HepG2 (cell line): ENCODE data around the gene TOLLIP. TPM values are rescaled to one million over a fixed set of nuclear protein-coding genes. Genes with fewer than 3 reads are reported as not detected.
"Not testable (repeated sequence)": the region's sequence is repeated elsewhere in the genome, so short reads cannot be mapped to it uniquely, and the experiment has no call there.

ENCODE experiments used
- ATAC-seq: fragments of 200-7000 bp; cut with Tn5 transposase; 3 replicates; pipeline ENCODE4 v1.9.1; 2020; ENCODE audit warnings: mild to moderate bottlenecking, moderate library complexity
- BruUV-seq: library from RNA; stranded (reverse); fragments of 400-500 nt; replicated peaks from 2 replicates; lab custom pipeline; 2021; lab: Mats Ljungman, UMichigan
- CTCF ChIA-PET: fragments of 300-600 bp; formaldehyde crosslinking; extraction: SDS; loops from one replicate; lab custom pipeline; 2021; ENCODE audit warnings: low total read pairs, inconsistent platforms, low intra/inter-chr PET ratio; lab: Yijun Ruan, JAX
- POLR2A ChIA-PET: fragments of 350-600 bp; sonication (Branson Sonifier 250); formaldehyde crosslinking; loops from one replicate; lab custom pipeline; 2020; ENCODE audit warnings: antibody characterized with exemption, inconsistent platforms; lab: Yijun Ruan, JAX
- DNase-seq: peaks from one replicate; pipeline ENCODE4 v3.0.0-alpha.2; 2015; ENCODE audit warnings: low spot score
- FAIRE-seq: peaks from 3 replicates; lab custom pipeline; 2011; peaks lifted over from hg19 to GRCh38; lab: Jason Lieb, UNC
- H2AFZ ChIP-seq: one replicate; pipeline ENCODE4 v1.6.1; 2011; ENCODE audit warnings: low read length, inconsistent platforms
- H3K27ac ChIP-seq: fragments of 300-600 bp; 3 replicates; pipeline ENCODE4 v1.8.0; 2011; ENCODE audit warnings: mixed run types, mild to moderate bottlenecking, mixed read lengths, low read length, inconsistent platforms; ENCODE audit not compliant: insufficient read depth; ENCODE audit errors: extremely low read length
- H3K27me3 ChIP-seq, 2 experiments: fragments of 200-600 bp in 1 of 2; 2 replicates in 1 of 2; 3 replicates in 1 of 2; pipeline versions ENCODE4 v1.6.0 to v1.8.0; 2011; ENCODE audit warnings: low read length in 2 of 2, mild to moderate bottlenecking in 2 of 2, moderate library complexity in 2 of 2, inconsistent platforms in 1 of 2; ENCODE audit not compliant: insufficient read depth in 2 of 2, control insufficient read depth in 1 of 2
- H3K36me3 ChIP-seq, 2 experiments: fragments of 200-600 bp in 1 of 2; replicated peaks in 1 of 2; 2 replicates in 1 of 2; 3 replicates in 1 of 2; pipeline versions ENCODE4 v1.5.1 to v1.8.0; 2011; ENCODE audit warnings: low read length in 2 of 2, inconsistent platforms in 1 of 2; ENCODE audit not compliant: insufficient read depth in 2 of 2, control insufficient read depth in 1 of 2
- H3K4me1 ChIP-seq: 2 replicates; pipeline ENCODE4 v1.5.1; 2012; ENCODE audit warnings: low read length, inconsistent platforms; ENCODE audit not compliant: insufficient read depth
- H3K4me2 ChIP-seq: 2 replicates; pipeline ENCODE4 v1.6.0; 2011; ENCODE audit warnings: low read depth, low read length, inconsistent platforms
- H3K4me3 ChIP-seq, 3 experiments: fragments of 200-600 bp in 1 of 3; sonication (generic), shearing (Covaris generic) in 1 of 3; replicated peaks in 1 of 3; 2 replicates each; pipeline ENCODE4 v1.5.1; 2011 to 2016; ENCODE audit warnings: low read length in 3 of 3, inconsistent platforms in 2 of 3, low read depth in 2 of 3, mild to moderate bottlenecking in 2 of 3, control low read depth in 1 of 3, mixed read lengths in 1 of 3; ENCODE audit not compliant: insufficient read depth in 1 of 3
- H3K79me2 ChIP-seq: one replicate; pipeline ENCODE4 v1.6.1; 2011; ENCODE audit warnings: low read length, inconsistent platforms; ENCODE audit not compliant: insufficient read depth
- H3K9ac ChIP-seq: 2 replicates; pipeline ENCODE4 v1.6.0; 2011; ENCODE audit warnings: mild to moderate bottlenecking, low read depth, low read length, inconsistent platforms; ENCODE audit not compliant: insufficient read depth
- H3K9me3 ChIP-seq: 2 replicates; pipeline ENCODE4 v1.5.1; 2012; ENCODE audit warnings: mild to moderate bottlenecking, low read length
- H4K20me1 ChIP-seq: 2 replicates; pipeline ENCODE4 v1.6.0; 2011; ENCODE audit warnings: inconsistent platforms, mild to moderate bottlenecking, low read length, moderate library complexity; ENCODE audit not compliant: insufficient read depth
- CBX5 ChIP-seq: sonication (generic); formaldehyde crosslinking; IDR thresholded peaks from 2 replicates; pipeline ENCODE4 v1.4.0; 2020; ENCODE audit warnings: missing genetic modification reagents, borderline replicate concordance
- CEBPG ChIP-seq: IDR thresholded peaks from 2 replicates; pipeline ENCODE4 v1.6.1; 2016
- FOSL2 ChIP-seq: sonication (generic); formaldehyde crosslinking; IDR thresholded peaks from 2 replicates; pipeline ENCODE4 v1.4.0; 2020; ENCODE audit warnings: missing genetic modification reagents
- GATAD1 ChIP-seq: IDR thresholded peaks from 2 replicates; pipeline ENCODE4 v1.6.1; 2016; ENCODE audit warnings: missing genetic modification reagents, missing compliant biosample characterization
- KLF16 ChIP-seq, 2 experiments: sonication (generic) in 1 of 2; formaldehyde crosslinking in 1 of 2; IDR thresholded peaks; 2 replicates each; pipeline versions ENCODE4 v1.6.1 to v1.8.0; 2016 to 2023; ENCODE audit warnings: missing genetic modification reagents in 2 of 2, missing compliant biosample characterization in 1 of 2
- RAD21 ChIP-seq: fragments of 450-650 bp; formaldehyde crosslinking; IDR thresholded peaks from 2 replicates; pipeline ENCODE4 v1.5.0; 2020; ENCODE audit warnings: mild to moderate bottlenecking
- RXRB ChIP-seq: IDR thresholded peaks from 2 replicates; pipeline ENCODE4 v1.6.1; 2016; ENCODE audit warnings: borderline replicate concordance, missing genetic modification reagents, missing compliant biosample characterization
- SMC3 ChIP-seq: IDR thresholded peaks from 2 replicates; pipeline ENCODE4 v1.6.1; 2011; ENCODE audit warnings: low read length, improper control_type of control experiment
- STAG1 ChIP-seq: sonication (generic); formaldehyde crosslinking; IDR thresholded peaks from 2 replicates; pipeline ENCODE4 v1.4.0; 2020; ENCODE audit warnings: missing genetic modification reagents
- TEAD3 ChIP-seq: optimal IDR thresholded peaks from 2 replicates; pipeline ENCODE3; 2016; ENCODE audit warnings: borderline replicate concordance
- THAP11 ChIP-seq: IDR thresholded peaks from 2 replicates; pipeline ENCODE4 v1.6.1; 2016; ENCODE audit warnings: missing biosample characterization, missing genetic modification reagents
- YEATS2 ChIP-seq: sonication (generic); formaldehyde crosslinking; IDR thresholded peaks from 2 replicates; pipeline ENCODE4 v1.4.0; 2020; ENCODE audit warnings: missing genetic modification reagents, borderline replicate concordance
- ZFX ChIP-seq: sonication (generic); formaldehyde crosslinking; IDR thresholded peaks from 2 replicates; pipeline ENCODE4 v1.4.0; 2020; ENCODE audit warnings: mild to moderate bottlenecking, low read depth, missing genetic modification reagents, moderate library complexity
- ZNF552 ChIP-seq: sonication (generic); formaldehyde crosslinking; IDR thresholded peaks from 2 replicates; pipeline ENCODE4 v1.9.0; 2022; ENCODE audit warnings: missing genetic modification reagents, mild to moderate bottlenecking, borderline replicate concordance
- WGBS: methylation state at CpG from one replicate; pipeline ENCODE4 v1.1.6; 2017; ENCODE audit warnings: low lambda C conversion rate; 5-methylcytosine and 5-hydroxymethylcytosine counted together
- in situ Hi-C: cut with HindIII; loops from 2 replicates; pipeline ENCODE4 v1.10.0; 2017; ENCODE audit warnings: low pct_unique_long_range_greater_than_20kb; ENCODE audit not compliant: extremely low pct_ligation_motif_present
- intact Hi-C: fragments of 100-400 bp; cut with micrococcal nuclease; formaldehyde crosslinking; loops from one replicate; pipeline ENCODE4 v1.10.0; 2022; ENCODE audit not compliant: unreplicated experiment
- polyA plus RNA-seq, 8 experiments: library from polyadenylated mRNA; depleted of rRNA in 3 of 8; stranded (reverse) in 7 of 8; unstranded in 1 of 8; fragments of >200 nt; fragmentation: Illumina TruSeq in 4 of 8; extraction: Trizol in 4 of 8; gene quantifications; 2 replicates each; pipeline versions ENCODE4 v1.2.1 to v1.2.3, GENCODE V29; 2011 to 2016; ENCODE audit warnings: low read depth in 4 of 8, missing spikeins in 1 of 8, mixed read lengths in 1 of 8; ENCODE audit not compliant: insufficient read depth in 1 of 8
- total RNA-seq, 5 experiments: library from RNA; depleted of rRNA; stranded (reverse); fragments of >200 nt; fragmentation: Illumina TruSeq; extraction: Trizol; gene quantifications; 2 replicates each; pipeline ENCODE4 v1.2.3, GENCODE V29; 2016; ENCODE audit warnings: low read depth in 1 of 5
- TF ChIP-seq, protein P1 (sequence below): sonication (generic); formaldehyde crosslinking; IDR thresholded peaks from 2 replicates; pipeline ENCODE4 v1.4.0; 2020; ENCODE audit warnings: missing genetic modification reagents
- TF ChIP-seq, protein P2 (sequence below): IDR thresholded peaks from 2 replicates; pipeline ENCODE4 v1.6.1; 2016; ENCODE audit warnings: low read depth

Gene TOLLIP
- total and polyA plus RNA-seq, 2 of the 13 experiments (the other 11 are each of a cell fraction or from before 2014, with no cell fraction given): 25.9 to 47.5 TPM

DNA sequence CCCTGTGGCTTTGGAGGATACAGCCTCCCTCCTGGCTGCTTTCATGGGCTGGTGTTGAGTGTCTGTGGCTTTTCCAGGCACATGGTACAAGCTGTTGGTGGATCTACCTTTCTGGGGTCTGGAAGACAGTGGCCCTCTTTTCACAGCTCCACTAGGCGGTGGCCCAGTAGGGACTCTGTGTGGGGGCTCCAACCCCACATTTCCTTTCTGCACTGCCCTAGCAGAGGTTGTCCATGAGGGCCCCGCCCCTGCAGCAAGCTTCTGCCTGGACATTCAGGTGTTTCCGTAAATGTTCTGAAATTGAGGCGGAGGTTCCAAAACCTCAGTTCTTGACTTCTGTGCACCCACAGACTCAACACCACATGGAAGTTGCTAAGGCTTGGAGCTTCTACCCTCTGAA, 44.0 kb downstream of the TOLLIP start:
- H3K4me2 ChIP-seq, POLR2A ChIA-PET, FAIRE-seq, H3K4me3 ChIP-seq, DNase-seq, BruUV-seq, H3K79me2 ChIP-seq, H3K9ac ChIP-seq, H3K27ac ChIP-seq, H3K27me3 ChIP-seq, H3K36me3 ChIP-seq, H4K20me1 ChIP-seq, in situ Hi-C loops, CTCF ChIA-PET, ATAC-seq, H2AFZ ChIP-seq: not testable (repeated sequence)
- peaks cover 13% of the 10 kb centered on the region; the same call in 1 of the 2 replicates for H3K9me3 ChIP-seq
- intact Hi-C loops: loop anchor here (2.0 to 10.0 kb wide), 2 partner anchors 33 to 61 kb away; no protein-coding TSS in a partner anchor
- peaks cover 22% of the 10 kb centered on the region for H3K4me1 ChIP-seq
- WGBS: 88% methylated on average over 2 of the region's 4 CpGs

DNA sequence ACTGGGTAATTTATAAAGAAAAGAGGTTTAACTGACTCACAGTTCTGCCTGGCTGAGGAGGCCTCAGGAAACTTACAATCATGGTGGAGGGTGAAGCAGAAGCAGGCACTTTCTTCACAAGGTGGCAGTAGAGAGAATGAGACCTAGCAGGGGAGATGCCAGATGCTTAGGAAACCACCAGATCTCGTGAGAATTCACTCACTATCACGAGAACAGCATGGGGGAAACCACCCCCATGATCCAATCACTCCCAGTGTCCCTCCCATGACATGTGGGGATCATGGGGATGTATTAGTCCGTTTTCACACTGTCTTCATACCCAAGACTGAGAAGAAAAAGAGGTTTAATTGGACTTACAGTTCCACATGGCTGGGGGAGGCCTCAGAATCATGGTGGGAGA, 45.0 kb downstream of the TOLLIP start:
- WGBS: 11% methylated on average over 3 of the region's 3 CpGs
- H3K27ac ChIP-seq: peak overlapping the region; percentile 18
- in situ Hi-C loops, H3K4me3 ChIP-seq, ATAC-seq, BruUV-seq, H3K9ac ChIP-seq, H2AFZ ChIP-seq, POLR2A ChIA-PET, H3K4me2 ChIP-seq, H3K27me3 ChIP-seq, CTCF ChIA-PET, H3K36me3 ChIP-seq, H3K79me2 ChIP-seq, H4K20me1 ChIP-seq: not testable (repeated sequence)
- intact Hi-C loops: loop anchor here (2.0 to 10.0 kb wide), 3 partner anchors 34 to 93 kb away; no protein-coding TSS in a partner anchor
- peak; percentile 72 for FAIRE-seq
- peaks cover 27% of the 10 kb centered on the region for H3K4me1 ChIP-seq
- DNase-seq: peak; percentile 77
- peaks cover 13% of the 10 kb centered on the region; the same call in 1 of the 2 replicates for H3K9me3 ChIP-seq
- TF ChIP-seq RAD21 (CRISPR knock-in tag): peak; percentile 39
- peak; percentile 36; the same call in 1 of the 2 replicates for TF ChIP-seq FOSL2
- TF ChIP-seq, protein P1, sequence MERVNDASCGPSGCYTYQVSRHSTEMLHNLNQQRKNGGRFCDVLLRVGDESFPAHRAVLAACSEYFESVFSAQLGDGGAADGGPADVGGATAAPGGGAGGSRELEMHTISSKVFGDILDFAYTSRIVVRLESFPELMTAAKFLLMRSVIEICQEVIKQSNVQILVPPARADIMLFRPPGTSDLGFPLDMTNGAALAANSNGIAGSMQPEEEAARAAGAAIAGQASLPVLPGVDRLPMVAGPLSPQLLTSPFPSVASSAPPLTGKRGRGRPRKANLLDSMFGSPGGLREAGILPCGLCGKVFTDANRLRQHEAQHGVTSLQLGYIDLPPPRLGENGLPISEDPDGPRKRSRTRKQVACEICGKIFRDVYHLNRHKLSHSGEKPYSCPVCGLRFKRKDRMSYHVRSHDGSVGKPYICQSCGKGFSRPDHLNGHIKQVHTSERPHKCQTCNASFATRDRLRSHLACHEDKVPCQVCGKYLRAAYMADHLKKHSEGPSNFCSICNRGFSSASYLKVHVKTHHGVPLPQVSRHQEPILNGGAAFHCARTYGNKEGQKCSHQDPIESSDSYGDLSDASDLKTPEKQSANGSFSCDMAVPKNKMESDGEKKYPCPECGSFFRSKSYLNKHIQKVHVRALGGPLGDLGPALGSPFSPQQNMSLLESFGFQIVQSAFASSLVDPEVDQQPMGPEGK: 0 out of 2 replicates have a peak, but pooled peaks have one; percentile 44
- TF ChIP-seq ZFX: peak; percentile 38; the same call in 1 of the 2 replicates
- TF ChIP-seq ZNF552: 0 out of 2 replicates have a peak, but pooled peaks have one; percentile 29
- TF ChIP-seq CEBPG: 0 out of 2 replicates have a peak, but pooled peaks have one; percentile 7
- 0 out of 2 replicates have a peak, but pooled peaks have one; percentile 24 for TF ChIP-seq RXRB (CRISPR knock-in tag)
- peak; percentile 67 for TF ChIP-seq STAG1 (CRISPR knock-in tag)
- TF ChIP-seq, protein P2, sequence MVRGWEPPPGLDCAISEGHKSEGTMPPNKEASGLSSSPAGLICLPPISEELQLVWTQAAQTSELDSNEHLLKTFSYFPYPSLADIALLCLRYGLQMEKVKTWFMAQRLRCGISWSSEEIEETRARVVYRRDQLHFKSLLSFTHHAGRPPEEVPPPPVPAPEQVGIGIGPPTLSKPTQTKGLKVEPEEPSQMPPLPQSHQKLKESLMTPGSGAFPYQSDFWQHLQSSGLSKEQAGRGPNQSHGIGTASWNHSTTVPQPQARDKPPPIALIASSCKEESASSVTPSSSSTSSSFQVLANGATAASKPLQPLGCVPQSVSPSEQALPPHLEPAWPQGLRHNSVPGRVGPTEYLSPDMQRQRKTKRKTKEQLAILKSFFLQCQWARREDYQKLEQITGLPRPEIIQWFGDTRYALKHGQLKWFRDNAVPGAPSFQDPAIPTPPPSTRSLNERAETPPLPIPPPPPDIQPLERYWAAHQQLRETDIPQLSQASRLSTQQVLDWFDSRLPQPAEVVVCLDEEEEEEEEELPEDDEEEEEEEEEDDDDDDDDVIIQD: 0 out of 2 replicates have a peak, but pooled peaks have one; percentile 43
- TF ChIP-seq GATAD1: peak; percentile 25; the same call in 1 of the 2 replicates
- TF ChIP-seq SMC3: peak; percentile 44; the same call in 1 of the 2 replicates
- peak; percentile 50 for TF ChIP-seq THAP11 (CRISPR knock-in tag)
- TF ChIP-seq CBX5 (CRISPR knock-in tag): 0 out of 2 replicates have a peak, but pooled peaks have one; percentile 26
- TF ChIP-seq KLF16 (CRISPR knock-in tag; IDR thresholded peaks at IDR 0.05): peak in 1 of 2 experiments; percentile 48; a peak in 1 of 4 replicates
- peak; percentile 35 for TF ChIP-seq TEAD3
- peak; percentile 63; the same call in 1 of the 2 replicates for TF ChIP-seq YEATS2 (CRISPR knock-in tag)
